ENCODE results near the gene PPARA. TPM values are rescaled to one million over a fixed set of nuclear protein-coding genes. Genes with fewer than 3 reads are reported as not detected.

Gene PPARA
- total and polyA plus RNA-seq, 5 experiments from 2014 or later = 3.5 to 22.6 (median 3.7) TPM

GRCh38 chr22:46225631-46226030 is 75.3 kb downstream of the PPARA start:
- DNase-seq (peak in 1 of 10 donors; percentile 46), ATAC-seq (no peak)
- no peaks in the 10 kb centered on the region for H3K9me3 Mint-ChIP-seq
- no peak overlapping the region for H3K27ac Mint-ChIP-seq
- peaks cover 0 to 14% (median 12%) of the 10 kb centered on the region in 3 donors for H3K36me3 Mint-ChIP-seq
- H3K27me3 Mint-ChIP-seq = no peaks in the 10 kb centered on the region
- H3K4me1 Mint-ChIP-seq = no peaks in the 10 kb centered on the region
- POLR2A ChIA-PET = no interaction called here
- no peak overlapping the region for H3K4me3 Mint-ChIP-seq

GRCh38 chr22:46226577-46226976 is 76.3 kb downstream of the PPARA start:
- H3K36me3 Mint-ChIP-seq = peaks cover 0 to 6% (median 6%) of the 10 kb centered on the region in 3 donors
- H3K4me3 Mint-ChIP-seq = no peak overlapping the region
- no peaks in the 10 kb centered on the region for H3K4me1 Mint-ChIP-seq
- DNase-seq (no peak), ATAC-seq (no peak)
- no peak overlapping the region for H3K27ac Mint-ChIP-seq
- POLR2A ChIA-PET = no interaction called here
- H3K27me3 Mint-ChIP-seq = no peaks in the 10 kb centered on the region
- H3K9me3 Mint-ChIP-seq = no peaks in the 10 kb centered on the region

GRCh38 chr22:46229701-46230100 is 79.4 kb downstream of the PPARA start:
- Mint-ChIP-seq H3K9me3 (no peaks in the 10 kb centered on the region), H3K4me1 (peaks cover 0 to 4% (median 0%) of the 10 kb centered on the region in 4 donors), H3K27me3 (no peaks in the 10 kb centered on the region), H3K36me3 (peaks cover 0 to 5% (median 4%) of the 10 kb centered on the region in 3 donors), H3K4me3 (no peak overlapping the region), H3K27ac (peak overlapping the region in 1 of 10 donors; percentile 31)
- POLR2A ChIA-PET = no interaction called here
- DNase-seq (peak in 1 of 10 donors; percentile 42), ATAC-seq (no peak)

- no peak for ATAC-seq
- Mint-ChIP-seq H3K4me3 (no peak overlapping the region), H3K27me3 (no peaks in the 10 kb centered on the region), H3K9me3 (no peaks in the 10 kb centered on the region), H3K36me3 (peaks cover 0 to 10% (median 5%) of the 10 kb centered on the region in 3 donors), H3K4me1 (peaks cover 0 to 4% (median 0%) of the 10 kb centered on the region in 4 donors), H3K27ac (no peak overlapping the region)
- POLR2A ChIA-PET = no interaction called here
- no peak for DNase-seq
Observed at GRCh38 chr22:46230262-46230901, 80.1 kb downstream of the PPARA start.

- H3K27me3 Mint-ChIP-seq = no peaks in the 10 kb centered on the region
- H3K36me3 Mint-ChIP-seq = peaks cover 0 to 27% (median 15%) of the 10 kb centered on the region in 3 donors
- ATAC-seq (no peak), DNase-seq (no peak)
- POLR2A ChIA-PET = no interaction called here
- no peak overlapping the region for H3K4me3 Mint-ChIP-seq
- peaks cover 0 to 2% (median 0%) of the 10 kb centered on the region in 9 donors for H3K9me3 Mint-ChIP-seq
- no peak overlapping the region for H3K27ac Mint-ChIP-seq
- peaks cover 0 to 4% (median 0%) of the 10 kb centered on the region in 4 donors for H3K4me1 Mint-ChIP-seq
Observed at GRCh38 chr22:46233231-46233630, 82.9 kb downstream of the PPARA start.

- Mint-ChIP-seq H3K4me1 (peaks cover 7 to 16% (median 12%) of the 10 kb centered on the region in 4 donors), H3K4me3 (no peak overlapping the region), H3K36me3 (peaks cover 0 to 28% (median 16%) of the 10 kb centered on the region in 3 donors), H3K27ac (no peak overlapping the region), H3K9me3 (peaks cover 0 to 2% (median 0%) of the 10 kb centered on the region in 9 donors), H3K27me3 (no peaks in the 10 kb centered on the region)
- POLR2A ChIA-PET = no interaction called here
- ATAC-seq (no peak), DNase-seq (no peak)
Observed at GRCh38 chr22:46234969-46235368, 84.6 kb downstream of the PPARA start.

- peak overlapping the region in 2 of 10 donors; percentile 18 to 25 for H3K27ac Mint-ChIP-seq
- ATAC-seq (no peak), DNase-seq (no peak)
- H3K27me3 Mint-ChIP-seq = no peaks in the 10 kb centered on the region
- POLR2A ChIA-PET = interaction anchor here (1.4 kb wide), 1 partner anchor 89 kb away, joined by 3 read pairs; no protein-coding TSS in a partner anchor
- H3K9me3 Mint-ChIP-seq = peaks cover 0 to 2% (median 0%) of the 10 kb centered on the region in 9 donors
- H3K36me3 Mint-ChIP-seq = peaks cover 0 to 24% (median 13%) of the 10 kb centered on the region in 3 donors
- no peak overlapping the region for H3K4me3 Mint-ChIP-seq
- H3K4me1 Mint-ChIP-seq = peaks cover 9 to 26% (median 20%) of the 10 kb centered on the region in 4 donors
Observed at GRCh38 chr22:46237453-46238124, 87.3 kb downstream of the PPARA start.

- H3K4me1 Mint-ChIP-seq = peaks cover 9 to 22% (median 20%) of the 10 kb centered on the region in 4 donors
- POLR2A ChIA-PET = interaction anchor here (1.0 to 1.4 kb wide), 3 partner anchors 9 to 90 kb away, joined by 3 to 4 read pairs (median 3); partner anchors contain the start of gene TTC38
Observed at GRCh38 chr22:46238541-46238940, 88.2 kb downstream of the PPARA start.

GRCh38 chr22:46239261-46240048 is 89.1 kb downstream of the PPARA start:
- Mint-ChIP-seq H3K4me1 (peaks cover 9 to 22% (median 20%) of the 10 kb centered on the region in 4 donors), H3K4me3 (peak overlapping the region; percentile 1 to 84 (median 66)), H3K27me3 (no peaks in the 10 kb centered on the region), H3K27ac (peak overlapping the region; percentile 8 to 87 (median 68)), H3K9me3 (peaks cover 0 to 2% (median 0%) of the 10 kb centered on the region in 9 donors), H3K36me3 (peaks cover 0 to 37% (median 18%) of the 10 kb centered on the region in 3 donors)
- peak in 5 of 10 donors; percentile 5 to 58 (median 29) for DNase-seq
- POLR2A ChIA-PET = interaction anchor here (1.0 to 1.4 kb wide), 3 partner anchors 8 to 91 kb away, joined by 3 to 4 read pairs (median 3); partner anchors contain the start of gene TTC38
- ATAC-seq = peak; percentile 56 to 79

More at GRCh38 chr22:46238541-46238940, 88.2 kb downstream of the PPARA start:
- H3K27me3 Mint-ChIP-seq = no peaks in the 10 kb centered on the region
- peaks cover 0 to 31% (median 13%) of the 10 kb centered on the region in 3 donors for H3K36me3 Mint-ChIP-seq
- H3K27ac Mint-ChIP-seq = peak overlapping the region in 1 of 10 donors; percentile 12
- no peak overlapping the region for H3K4me3 Mint-ChIP-seq
- DNase-seq (peak in 1 of 10 donors; percentile 38), ATAC-seq (no peak)
- peaks cover 0 to 2% (median 0%) of the 10 kb centered on the region in 9 donors for H3K9me3 Mint-ChIP-seq

GRCh38 chr22:46240073-46240472 is 89.7 kb downstream of the PPARA start:
- peak in 1 of 10 donors; percentile 49 for DNase-seq
- Mint-ChIP-seq H3K27ac (peak overlapping the region in 8 of 10 donors; percentile 8 to 87 (median 68)), H3K36me3 (peaks cover 0 to 34% (median 18%) of the 10 kb centered on the region in 3 donors), H3K4me3 (peak overlapping the region in 6 of 10 donors; percentile 41 to 78 (median 66)), H3K9me3 (peaks cover 0 to 2% (median 0%) of the 10 kb centered on the region in 9 donors), H3K27me3 (no peaks in the 10 kb centered on the region), H3K4me1 (peaks cover 9 to 22% (median 20%) of the 10 kb centered on the region in 4 donors)
- peak in 1 of 2 donors; percentile 5 for ATAC-seq
- POLR2A ChIA-PET = no interaction called here

- H3K27me3 Mint-ChIP-seq = no peaks in the 10 kb centered on the region
- H3K27ac Mint-ChIP-seq = no peak overlapping the region
- H3K4me3 Mint-ChIP-seq = peak overlapping the region in 2 of 10 donors; percentile 30 to 51
- H3K4me1 Mint-ChIP-seq = peaks cover 9 to 22% (median 20%) of the 10 kb centered on the region in 4 donors
- DNase-seq = no peak
- ATAC-seq = no peak
- H3K9me3 Mint-ChIP-seq = peaks cover 0 to 2% (median 0%) of the 10 kb centered on the region in 9 donors
- POLR2A ChIA-PET = no interaction called here
- H3K36me3 Mint-ChIP-seq = peaks cover 0 to 30% (median 18%) of the 10 kb centered on the region in 3 donors
Observed at GRCh38 chr22:46240506-46240905, 90.2 kb downstream of the PPARA start.

GRCh38 chr22:46240907-46241306 is 90.6 kb downstream of the PPARA start:
- DNase-seq (no peak), ATAC-seq (no peak)
- Mint-ChIP-seq H3K9me3 (peaks cover 0 to 2% (median 0%) of the 10 kb centered on the region in 9 donors), H3K27ac (no peak overlapping the region), H3K36me3 (peaks cover 0 to 29% (median 18%) of the 10 kb centered on the region in 3 donors), H3K27me3 (no peaks in the 10 kb centered on the region), H3K4me3 (no peak overlapping the region), H3K4me1 (peaks cover 9 to 26% (median 22%) of the 10 kb centered on the region in 4 donors)
- POLR2A ChIA-PET = interaction anchor here (1.0 kb wide), 1 partner anchor 9 kb away, joined by 4 read pairs; the partner anchor contains the start of gene CDPF1
